Measurements from ENCODE around the gene ANAPC10.

ANAPC10 gene

GRCh38 chr4:145075742-145076468, 22.1 kb downstream of the ANAPC10 start:
- TF ChIP-seq, protein P1, sequence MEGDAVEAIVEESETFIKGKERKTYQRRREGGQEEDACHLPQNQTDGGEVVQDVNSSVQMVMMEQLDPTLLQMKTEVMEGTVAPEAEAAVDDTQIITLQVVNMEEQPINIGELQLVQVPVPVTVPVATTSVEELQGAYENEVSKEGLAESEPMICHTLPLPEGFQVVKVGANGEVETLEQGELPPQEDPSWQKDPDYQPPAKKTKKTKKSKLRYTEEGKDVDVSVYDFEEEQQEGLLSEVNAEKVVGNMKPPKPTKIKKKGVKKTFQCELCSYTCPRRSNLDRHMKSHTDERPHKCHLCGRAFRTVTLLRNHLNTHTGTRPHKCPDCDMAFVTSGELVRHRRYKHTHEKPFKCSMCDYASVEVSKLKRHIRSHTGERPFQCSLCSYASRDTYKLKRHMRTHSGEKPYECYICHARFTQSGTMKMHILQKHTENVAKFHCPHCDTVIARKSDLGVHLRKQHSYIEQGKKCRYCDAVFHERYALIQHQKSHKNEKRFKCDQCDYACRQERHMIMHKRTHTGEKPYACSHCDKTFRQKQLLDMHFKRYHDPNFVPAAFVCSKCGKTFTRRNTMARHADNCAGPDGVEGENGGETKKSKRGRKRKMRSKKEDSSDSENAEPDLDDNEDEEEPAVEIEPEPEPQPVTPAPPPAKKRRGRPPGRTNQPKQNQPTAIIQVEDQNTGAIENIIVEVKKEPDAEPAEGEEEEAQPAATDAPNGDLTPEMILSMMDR (IDR thresholded peaks at IDR 0.05), result no peak

DNA sequence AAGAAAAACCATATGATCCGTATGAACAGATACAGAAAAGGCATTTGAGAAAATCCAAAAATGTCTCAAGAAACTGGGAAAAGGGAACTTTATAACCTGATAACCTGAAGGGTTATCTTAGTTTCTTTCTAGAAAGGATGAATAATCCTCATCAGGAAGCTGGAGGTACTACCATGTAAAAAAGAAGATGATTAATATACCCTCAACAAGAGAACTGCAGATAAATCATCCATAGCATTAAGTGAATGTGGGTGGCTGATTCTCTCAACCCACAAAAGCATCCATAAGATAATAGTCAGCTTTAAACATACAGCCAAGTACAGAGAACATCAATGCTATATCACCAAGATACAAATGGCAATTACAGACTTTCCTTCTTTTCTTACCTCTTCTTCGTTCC, 26.4 kb downstream of the ANAPC10 start:
- Histone ChIP-seq H3K27me3 (ENCODE audit: control insufficient read depth, insufficient read depth, low read length) (no peaks in the 10 kb centered on the region), H3K4me2 (ENCODE audit: low read length) (no peak overlapping the region), H2AFZ (no peak overlapping the region), H3K4me3 (ENCODE audit: low read depth, low read length) (no peak overlapping the region), H3K79me2 (no peaks in the 10 kb centered on the region), H3K36me3 (ENCODE audit: control insufficient read depth, insufficient read depth, low read length) (peaks cover 2% of the 10 kb centered on the region), H3K27ac (no peak overlapping the region), H3K9me3 (ENCODE audit: control insufficient read depth, low read length) (no peaks in the 10 kb centered on the region), H3K9ac (no peak overlapping the region), H3K4me1 (no peaks in the 10 kb centered on the region)
- TF ChIP-seq, protein P1 (IDR thresholded peaks at IDR 0.05), result no peak

More at GRCh38 chr4:145075742-145076468, 22.1 kb downstream of the ANAPC10 start:
- H2AFZ ChIP-seq, result no peak overlapping the region
- no peak overlapping the region for H3K4me3 ChIP-seq (ENCODE audit: low read depth, low read length)
- H3K27ac ChIP-seq, result no peak overlapping the region
- no peaks in the 10 kb centered on the region for H3K27me3 ChIP-seq (ENCODE audit: control insufficient read depth, insufficient read depth, low read length)
- H3K36me3 ChIP-seq (ENCODE audit: control insufficient read depth, insufficient read depth, low read length), result peaks cover 2% of the 10 kb centered on the region
- no peak overlapping the region for H3K4me2 ChIP-seq (ENCODE audit: low read length)
- H3K9ac ChIP-seq, result no peak overlapping the region
- H3K9me3 ChIP-seq (ENCODE audit: control insufficient read depth, low read length), result no peaks in the 10 kb centered on the region
- no peaks in the 10 kb centered on the region for H3K4me1 ChIP-seq
- no peaks in the 10 kb centered on the region for H3K79me2 ChIP-seq

DNA sequence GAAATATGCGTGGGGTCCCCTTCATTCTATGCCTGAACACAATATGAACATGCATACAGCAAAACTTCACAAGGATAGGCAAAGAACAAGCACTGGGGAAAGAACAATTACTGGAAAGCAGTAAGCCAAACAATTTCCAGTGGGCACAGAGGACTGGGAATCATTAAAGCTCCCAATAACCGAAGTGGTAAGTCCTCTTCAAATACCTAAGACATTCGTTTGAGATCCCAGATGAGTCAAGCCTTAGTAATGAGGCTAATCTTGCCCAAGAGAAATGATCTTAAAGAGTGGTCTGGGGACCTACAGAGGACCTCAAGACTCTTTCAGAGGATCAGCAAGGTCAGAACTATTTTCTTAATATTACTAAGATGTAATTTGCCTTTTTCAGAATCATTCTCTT, 28.6 kb downstream of the ANAPC10 start:
- Histone ChIP-seq H3K9ac (no peak overlapping the region), H3K36me3 (ENCODE audit: control insufficient read depth, insufficient read depth, low read length) (peaks cover 2% of the 10 kb centered on the region), H2AFZ (no peak overlapping the region), H3K27me3 (ENCODE audit: control insufficient read depth, insufficient read depth, low read length) (no peaks in the 10 kb centered on the region), H3K4me3 (ENCODE audit: low read depth, low read length) (no peak overlapping the region), H3K4me1 (no peaks in the 10 kb centered on the region), H3K4me2 (ENCODE audit: low read length) (no peak overlapping the region), H3K9me3 (ENCODE audit: control insufficient read depth, low read length) (no peaks in the 10 kb centered on the region), H3K79me2 (no peaks in the 10 kb centered on the region), H3K27ac (no peak overlapping the region)
- TF ChIP-seq, protein P1 (IDR thresholded peaks at IDR 0.05), result no peak

GRCh38 chr4:145066063-145066501, 31.9 kb downstream of the ANAPC10 start:
- no peaks in the 10 kb centered on the region for H3K79me2 ChIP-seq
- no peak overlapping the region for H3K4me3 ChIP-seq (ENCODE audit: low read depth, low read length)
- no peak overlapping the region for H3K27ac ChIP-seq
- no peaks in the 10 kb centered on the region for H3K36me3 ChIP-seq (ENCODE audit: control insufficient read depth, insufficient read depth, low read length)
- TF ChIP-seq, protein P1 (IDR thresholded peaks at IDR 0.05), result no peak
- H3K27me3 ChIP-seq (ENCODE audit: control insufficient read depth, insufficient read depth, low read length), result no peaks in the 10 kb centered on the region
- no peak overlapping the region for H2AFZ ChIP-seq
- no peaks in the 10 kb centered on the region for H3K9me3 ChIP-seq (ENCODE audit: control insufficient read depth, low read length)
- no peak overlapping the region for H3K9ac ChIP-seq
- no peaks in the 10 kb centered on the region for H3K4me1 ChIP-seq
- H3K4me2 ChIP-seq (ENCODE audit: low read length), result no peak overlapping the region
